Retinal pigment epithelial cell (primary cell): ENCODE measurements around the gene TCF7L2.

ENCODE experiments used
- DNase-seq: peaks from one replicate; pipeline ENCODE4 v3.0.0-alpha.2; 2010; ENCODE audit warnings: low read depth
- H3K4me3 ChIP-seq: 2 replicates; pipeline ENCODE4 v1.5.1; 2011; ENCODE audit warnings: mild to moderate bottlenecking, low read length, control low read depth, moderate library complexity
- TF ChIP-seq, protein P1 (sequence below): conservative IDR thresholded peaks from 2 replicates; pipeline ENCODE4 v1.5.1; 2011; ENCODE audit warnings: low read depth, low read length, control low read depth, inconsistent platforms

TCF7L2 gene

GRCh38 chr10:112986544-112987190 lies 36.6 kb downstream of the TCF7L2 start:
- TF ChIP-seq, protein P1, sequence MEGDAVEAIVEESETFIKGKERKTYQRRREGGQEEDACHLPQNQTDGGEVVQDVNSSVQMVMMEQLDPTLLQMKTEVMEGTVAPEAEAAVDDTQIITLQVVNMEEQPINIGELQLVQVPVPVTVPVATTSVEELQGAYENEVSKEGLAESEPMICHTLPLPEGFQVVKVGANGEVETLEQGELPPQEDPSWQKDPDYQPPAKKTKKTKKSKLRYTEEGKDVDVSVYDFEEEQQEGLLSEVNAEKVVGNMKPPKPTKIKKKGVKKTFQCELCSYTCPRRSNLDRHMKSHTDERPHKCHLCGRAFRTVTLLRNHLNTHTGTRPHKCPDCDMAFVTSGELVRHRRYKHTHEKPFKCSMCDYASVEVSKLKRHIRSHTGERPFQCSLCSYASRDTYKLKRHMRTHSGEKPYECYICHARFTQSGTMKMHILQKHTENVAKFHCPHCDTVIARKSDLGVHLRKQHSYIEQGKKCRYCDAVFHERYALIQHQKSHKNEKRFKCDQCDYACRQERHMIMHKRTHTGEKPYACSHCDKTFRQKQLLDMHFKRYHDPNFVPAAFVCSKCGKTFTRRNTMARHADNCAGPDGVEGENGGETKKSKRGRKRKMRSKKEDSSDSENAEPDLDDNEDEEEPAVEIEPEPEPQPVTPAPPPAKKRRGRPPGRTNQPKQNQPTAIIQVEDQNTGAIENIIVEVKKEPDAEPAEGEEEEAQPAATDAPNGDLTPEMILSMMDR, result no peak
- no peak for DNase-seq
- H3K4me3 ChIP-seq, result no peak overlapping the region

DNA sequence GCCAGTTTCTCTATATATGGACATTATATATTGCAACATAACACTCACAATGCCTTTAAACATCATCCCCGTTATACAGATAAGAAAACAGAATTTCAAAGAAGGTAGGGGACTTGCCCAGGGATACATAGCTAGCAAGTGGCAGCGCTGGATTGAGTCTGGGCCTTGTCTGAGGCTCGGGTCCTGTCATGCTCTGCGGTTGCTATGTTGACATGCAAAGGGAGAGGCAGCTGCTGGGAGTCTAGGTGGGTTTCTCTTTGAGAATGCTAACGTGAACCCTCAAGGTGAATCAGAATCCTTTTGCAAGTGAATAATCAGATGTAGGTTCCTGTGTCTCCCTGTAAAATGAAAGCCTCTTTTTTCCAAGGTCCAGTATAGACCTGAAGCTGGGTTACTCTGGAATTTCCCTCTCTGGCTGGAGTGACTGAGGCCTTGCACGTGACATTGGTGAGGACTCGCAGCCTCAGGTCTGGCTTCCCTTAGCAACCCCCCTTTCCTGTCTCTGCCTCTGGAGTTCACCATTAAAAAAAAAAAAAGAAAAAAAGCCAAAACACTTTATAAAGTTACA lies 38.9 kb downstream of the TCF7L2 start:
- no peak for DNase-seq
- TF ChIP-seq, protein P1, result no peak
- no peak overlapping the region for H3K4me3 ChIP-seq

GRCh38 chr10:112989826-112990225 lies 39.8 kb downstream of the TCF7L2 start:
- TF ChIP-seq, protein P1, result no peak
- no peak overlapping the region for H3K4me3 ChIP-seq
- DNase-seq, result no peak

DNA sequence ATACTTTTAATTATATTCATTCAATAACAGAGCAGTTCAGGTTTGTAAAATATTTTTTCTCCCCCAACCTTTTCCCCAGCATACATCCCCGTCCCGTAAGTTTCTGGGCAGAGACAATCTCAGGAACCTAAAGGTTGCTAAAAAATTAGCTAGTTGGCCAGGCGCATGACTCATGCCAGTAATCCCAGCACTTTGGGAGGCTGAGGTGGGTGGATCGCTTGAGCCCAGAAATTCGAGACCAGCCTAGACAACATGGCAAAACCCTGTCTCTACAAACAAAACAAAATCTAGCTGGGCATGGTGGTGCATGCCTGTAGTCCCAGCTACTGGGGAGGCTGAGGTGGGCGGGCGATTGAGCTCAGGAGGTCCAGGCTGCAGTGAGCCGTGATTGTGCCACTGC lies 40.2 kb downstream of the TCF7L2 start:
- TF ChIP-seq, protein P1, result no peak
- no peak overlapping the region for H3K4me3 ChIP-seq
- no peak for DNase-seq

DNA sequence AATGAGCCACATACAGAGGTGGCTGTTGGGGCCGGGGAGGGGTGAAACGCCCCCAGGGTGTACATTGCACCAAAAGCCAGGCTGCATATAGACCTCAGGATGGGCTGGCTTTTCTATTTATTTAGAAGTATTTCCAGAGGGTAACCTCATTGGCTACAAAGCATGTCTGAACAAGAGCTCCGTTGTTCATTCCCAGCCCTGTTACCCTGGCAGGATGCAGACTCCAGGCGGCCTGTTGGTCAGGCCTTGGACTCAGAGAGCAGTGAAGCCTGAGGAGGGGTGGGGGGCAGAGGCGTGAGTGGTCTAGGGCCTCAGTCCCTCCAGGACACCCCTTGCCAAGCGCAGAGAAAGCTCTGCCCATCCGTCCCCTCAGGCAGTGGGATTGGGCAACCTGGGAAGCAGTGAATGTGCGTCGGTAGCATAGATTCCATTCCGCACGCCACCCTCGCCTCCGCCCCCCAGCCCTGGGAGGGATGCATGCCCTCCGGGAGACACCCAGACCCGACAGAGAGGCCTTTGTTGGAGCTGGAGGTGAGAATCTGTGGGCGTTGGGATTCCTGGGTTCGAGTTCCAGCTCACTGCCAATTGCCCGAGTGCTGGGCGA lies 41.9 kb downstream of the TCF7L2 start:
- no peak for DNase-seq
- TF ChIP-seq, protein P1, result no peak
- no peak overlapping the region for H3K4me3 ChIP-seq

DNA sequence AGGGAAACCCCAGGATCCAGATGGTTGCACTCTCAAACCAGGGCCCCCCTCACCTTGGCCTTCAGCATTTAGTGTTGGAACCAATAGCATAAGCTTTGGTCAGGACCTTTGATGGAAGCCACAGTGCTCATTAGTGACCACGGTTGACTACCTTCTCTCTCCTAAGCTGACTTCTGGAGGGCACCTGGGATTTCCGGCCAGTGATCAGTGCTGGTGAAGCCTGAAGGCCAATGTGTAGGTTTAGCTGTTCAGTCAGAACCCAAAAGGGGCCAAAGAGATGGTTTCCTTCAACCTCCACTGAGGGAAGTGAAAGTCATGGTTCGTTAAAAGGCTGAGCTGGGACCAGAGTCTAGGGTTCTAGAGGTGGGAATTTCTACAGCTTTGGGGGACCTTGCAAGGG lies 46.4 kb downstream of the TCF7L2 start:
- DNase-seq, result no peak
- H3K4me3 ChIP-seq, result no peak overlapping the region
- TF ChIP-seq, protein P1, result no peak

- H3K4me3 ChIP-seq, result no peak overlapping the region
- TF ChIP-seq, protein P1, result no peak
- no peak for DNase-seq
Measured at GRCh38 chr10:112999102-112999501, 49.1 kb downstream of the TCF7L2 start.
